A204.1 (cell line): ENCODE results near the gene MAP4K2.

Experiments used
- FAIRE-seq: peaks from 2 replicates; lab custom pipeline; 2012; peaks lifted over from hg19 to GRCh38; lab: Jason Lieb, UNC

The MAP4K2 gene

GRCh38 chr11:64736654-64737053, 66.4 kb downstream of the MAP4K2 start:
- FAIRE-seq = no peak

GRCh38 chr11:64735725-64736259, 67.2 kb downstream of the MAP4K2 start:
- no peak for FAIRE-seq
